B cell (primary cell): ENCODE results near the gene HTRA2. TPM values are rescaled to one million over a fixed set of nuclear protein-coding genes. Genes with fewer than 3 reads are reported as not detected.

Experiments
- ATAC-seq: fragments of 200-7000 bp; cut with Tn5 transposase; one replicate; pipeline ENCODE4 v1.10.0; 2021; ENCODE audit warnings: low read depth, mild to moderate bottlenecking, moderate number of reproducible peaks, moderate library complexity
- CTCF ChIA-PET: fragments of 350-600 bp; sonication (Branson Sonifier 250); formaldehyde crosslinking; loops from one replicate; lab custom pipeline; 2021; ENCODE audit warnings: antibody characterized with exemption, inconsistent platforms; lab: Charles Lee
- POLR2A ChIA-PET: fragments of 350-600 bp; sonication (Branson Sonifier 250); formaldehyde crosslinking; loops from one replicate; lab custom pipeline; 2021; ENCODE audit warnings: antibody characterized with exemption; lab: Charles Lee
- DNase-seq: peaks from one replicate; pipeline ENCODE4 v3.0.0; 2013
- H2AFZ ChIP-seq: 2 replicates; pipeline ENCODE4 v1.6.1; 2012; ENCODE audit warnings: mild to moderate bottlenecking, low read depth, low read length; ENCODE audit not compliant: insufficient read depth, poor library complexity, severe bottlenecking
- H3K27ac ChIP-seq, 2 donors: 1 replicate in 1 of 2; 2 replicates in 1 of 2; pipeline ENCODE4 v1.5.1; 2012 to 2013; ENCODE audit warnings: low read length in 2 of 2, mild to moderate bottlenecking in 2 of 2, moderate library complexity in 1 of 2
- H3K27me3 ChIP-seq, 4 experiments: fragments of 200-600 bp in 1 of 4; sonication (generic) in 1 of 4; replicated peaks in 1 of 4; 1 replicate in 2 of 4; 2 replicates in 2 of 4; pipeline versions ENCODE4 v1.6.1 to v1.7.0; 2013 to 2016; ENCODE audit warnings: low read length in 3 of 4, mild to moderate bottlenecking in 2 of 4, mixed read lengths in 1 of 4, moderate library complexity in 1 of 4; ENCODE audit not compliant: insufficient read depth in 4 of 4, control insufficient read depth in 3 of 4; ENCODE audit errors: control extremely low read depth in 1 of 4
- H3K36me3 ChIP-seq, 2 experiments: replicated peaks in 1 of 2; 1 replicate in 1 of 2; 2 replicates in 1 of 2; pipeline versions ENCODE4 v1.6.1 to v1.7.1; 2013; ENCODE audit warnings: low read length in 1 of 2; ENCODE audit not compliant: insufficient read depth in 2 of 2, control insufficient read depth in 1 of 2; ENCODE audit errors: control extremely low read depth in 1 of 2, extremely low read depth in 1 of 2
- H3K4me1 ChIP-seq, 2 donors: fragments of 200-600 bp in 1 of 2; sonication (generic) in 1 of 2; 1 replicate in 1 of 2; 2 replicates in 1 of 2; pipeline versions ENCODE4 v1.5.1 to v1.6.1; 2013 to 2017; ENCODE audit warnings: low read length in 2 of 2; ENCODE audit not compliant: control insufficient read depth in 2 of 2, insufficient read depth in 2 of 2
- H3K4me2 ChIP-seq: replicated peaks from 2 replicates; pipeline ENCODE3; 2012; ENCODE audit warnings: mild to moderate bottlenecking, low read depth, low read length; ENCODE audit not compliant: poor library complexity, severe bottlenecking
- H3K4me3 ChIP-seq, 5 experiments: fragments of 200-600 bp in 1 of 5; sonication (generic) in 1 of 5; 1 replicate in 3 of 5; 2 replicates in 2 of 5; pipeline versions ENCODE4 v1.5.1 to v1.7.0; 2011 to 2016; ENCODE audit warnings: low read length in 4 of 5, mild to moderate bottlenecking in 4 of 5, low read depth in 2 of 5, control low read depth in 1 of 5, moderate library complexity in 1 of 5; ENCODE audit not compliant: insufficient read depth in 1 of 5; ENCODE audit errors: control extremely low read depth in 1 of 5, extremely low read depth in 1 of 5
- H3K79me2 ChIP-seq: fragments of 200-600 bp; sonication (generic); one replicate; pipeline ENCODE4 v1.6.0; 2016; ENCODE audit warnings: low read length; ENCODE audit not compliant: control insufficient read depth, insufficient read depth
- H3K9ac ChIP-seq: fragments of 200-600 bp; sonication (generic); 2 replicates; pipeline ENCODE4 v1.6.1; 2017; ENCODE audit warnings: mild to moderate bottlenecking, low read length, moderate library complexity
- H3K9me3 ChIP-seq, 3 donors: one replicate each; pipeline versions ENCODE4 v1.6.1 to v1.7.1; 2013; ENCODE audit warnings: low read length in 2 of 3; ENCODE audit not compliant: control insufficient read depth in 2 of 3, insufficient read depth in 1 of 3; ENCODE audit errors: control extremely low read depth in 1 of 3
- H4K20me1 ChIP-seq: 2 replicates; pipeline ENCODE4 v1.6.0; 2012; ENCODE audit warnings: mild to moderate bottlenecking, low read length; ENCODE audit not compliant: insufficient read depth, control insufficient read depth, poor library complexity, severe bottlenecking
- H3K27ac Mint-ChIP-seq: one replicate; pipeline ENCODE4 v1.8.0; 2021; ENCODE audit warnings: mixed read lengths
- H3K27me3 Mint-ChIP-seq: one replicate; pipeline ENCODE4 v1.8.0; 2021; ENCODE audit warnings: mixed read lengths
- H3K4me1 Mint-ChIP-seq: one replicate; pipeline ENCODE4 v1.8.0; 2021; ENCODE audit warnings: mixed read lengths
- H3K4me3 Mint-ChIP-seq: one replicate; pipeline ENCODE4 v1.8.0; 2021; ENCODE audit warnings: mixed read lengths
- H3K9me3 Mint-ChIP-seq: one replicate; pipeline ENCODE4 v1.8.0; 2022; ENCODE audit warnings: mixed read lengths; ENCODE audit not compliant: insufficient read depth
- CTCF ChIP-seq: fragments of 200-600 bp; IDR thresholded peaks from one replicate; pipeline ENCODE4 v1.8.0; 2022; ENCODE audit warnings: antibody characterized with exemption, mild to moderate bottlenecking
- EZH2 ChIP-seq: IDR thresholded peaks from 2 replicates; pipeline ENCODE4 v1.6.1; 2012; ENCODE audit warnings: borderline replicate concordance, low read depth, mild to moderate bottlenecking, moderate library complexity, low read length; ENCODE audit not compliant: insufficient read depth, poor library complexity, severe bottlenecking
- WGBS: methylation state at CpG from one replicate; pipeline ENCODE4 v1.1.5; 2013; ENCODE audit warnings: missing lambda C conversion rate; ENCODE audit not compliant: insufficient coverage; 5-methylcytosine and 5-hydroxymethylcytosine counted together
- intact Hi-C: fragments of 100-400 bp; cut with micrococcal nuclease; formaldehyde crosslinking; loops from one replicate; pipeline ENCODE4 v1.10.0; 2022
- polyA plus RNA-seq: library from polyadenylated mRNA; depleted of rRNA; stranded (reverse); fragments of >200 nt; gene quantifications from 2 replicates; pipeline ENCODE4 v1.2.3, GENCODE V29; 2012
- total RNA-seq, 2 donors: library from RNA; stranded (reverse); fragments of 120-200 nt in 1 of 2; gene quantifications; 1 replicate in 1 of 2; 2 replicates in 1 of 2; pipeline versions ENCODE4 v1.2.3 to v1.2.4, GENCODE V29; 2013 to 2022

HTRA2 gene
- total and polyA plus RNA-seq, 2 donors (not counting 1 experiment from before 2014, with no cell fraction given), result 52.8 to 111 TPM

GRCh38 chr2:74566076-74566753 is 36.5 kb downstream of the HTRA2 start:
- Mint-ChIP-seq H3K4me1 (no peaks in the 10 kb centered on the region), H3K27me3 (no peaks in the 10 kb centered on the region), H3K9me3 (no peaks in the 10 kb centered on the region), H3K27ac (no peak overlapping the region), H3K4me3 (no peak overlapping the region)
- DNase-seq (no peak), ATAC-seq (no peak)
- Histone ChIP-seq H3K4me3 (no peak overlapping the region), H4K20me1 (no peaks in the 10 kb centered on the region), H3K4me2 (no peak overlapping the region), H3K4me1 (peaks cover 13 to 17% of the 10 kb centered on the region in 2 donors), H3K36me3 (no peaks in the 10 kb centered on the region), H3K27me3 (no peaks in the 10 kb centered on the region), H3K79me2 (peaks cover 4% of the 10 kb centered on the region), H3K9ac (no peak overlapping the region), H3K27ac (no peak overlapping the region), H2AFZ (no peak overlapping the region), H3K9me3 (no peaks in the 10 kb centered on the region)
- TF ChIP-seq EZH2, result no peak
- no peak for TF ChIP-seq CTCF
- CTCF ChIA-PET, result interaction anchor here (1.3 kb wide), 1 partner anchor 34 kb away, joined by 3 read pairs; no protein-coding TSS in a partner anchor
- intact Hi-C loops, result no loop called here
- WGBS, result 93% methylated on average over 2 of the region's 7 CpGs
- POLR2A ChIA-PET, result interaction anchor here (1.2 kb wide), 1 partner anchor 12 kb away, joined by 3 read pairs; no protein-coding TSS in a partner anchor

- H4K20me1 ChIP-seq, result no peaks in the 10 kb centered on the region
- no peaks in the 10 kb centered on the region for H3K9me3 Mint-ChIP-seq
- no peaks in the 10 kb centered on the region for H3K27me3 ChIP-seq
- POLR2A ChIA-PET, result interaction anchor here (1.2 kb wide), 1 partner anchor 11 kb away, joined by 3 read pairs; no protein-coding TSS in a partner anchor
- no peak overlapping the region for H3K27ac ChIP-seq
- H3K9ac ChIP-seq, result no peak overlapping the region
- H3K27ac Mint-ChIP-seq, result no peak overlapping the region
- CTCF ChIA-PET, result interaction anchor here (1.3 to 1.7 kb wide), 2 partner anchors 19 to 35 kb away, joined by 3 to 4 read pairs; no protein-coding TSS in a partner anchor
- peaks cover 0 to 3% (median 0%) of the 10 kb centered on the region in 3 donors for H3K9me3 ChIP-seq
- TF ChIP-seq EZH2 (no peak), CTCF (no peak)
- H3K4me1 ChIP-seq, result peaks cover 18 to 22% of the 10 kb centered on the region in 2 donors
- no peak overlapping the region for H3K4me3 Mint-ChIP-seq
- no peaks in the 10 kb centered on the region for H3K27me3 Mint-ChIP-seq
- ATAC-seq, result no peak
- no peak for DNase-seq
- no peak overlapping the region for H2AFZ ChIP-seq
- H3K4me2 ChIP-seq, result no peak overlapping the region
- no peaks in the 10 kb centered on the region for H3K4me1 Mint-ChIP-seq
- H3K36me3 ChIP-seq, result no peaks in the 10 kb centered on the region
- no peak overlapping the region for H3K4me3 ChIP-seq
- intact Hi-C loops, result no loop called here
- H3K79me2 ChIP-seq, result peaks cover 4% of the 10 kb centered on the region
Measured at GRCh38 chr2:74566754-74567085, 37.0 kb downstream of the HTRA2 start.
